Gastrocnemius medialis (tissue), 4 donors: ENCODE results near the gene PAN2. TPM values are rescaled to one million over a fixed set of nuclear protein-coding genes. Genes with fewer than 3 reads are reported as not detected.
A peak's percentile ranks its signal among the peaks of the same experiment; 100 is the strongest.

ENCODE experiments used
- ATAC-seq, 2 donors: fragments of 150-250 bp; one replicate each; pipeline ENCODE4 v1.9.1; 2016
- DNase-seq, 2 donors: peaks; one replicate each; pipeline ENCODE4 v3.0.0-alpha.2; 2019
- H3K27ac ChIP-seq, 4 donors: fragments of 200-600 bp; sonication (generic); 1 replicate in 1 of 4; 2 replicates in 3 of 4; pipeline ENCODE4 v1.5.1; 2016 to 2018; ENCODE audit warnings: mild to moderate bottlenecking in 2 of 4, moderate library complexity in 1 of 4
- H3K27me3 ChIP-seq, 3 donors: fragments of 200-600 bp; sonication (generic) in 2 of 3; 1 replicate in 1 of 3; 2 replicates in 2 of 3; pipeline versions ENCODE4 v1.5.1 to v1.6.0; 2016 to 2019; ENCODE audit warnings: mild to moderate bottlenecking in 1 of 3, moderate library complexity in 1 of 3
- H3K36me3 ChIP-seq, 2 donors: fragments of 200-600 bp; sonication (generic) in 1 of 2; one replicate each; pipeline ENCODE4 v1.5.1; 2017 to 2018
- H3K4me1 ChIP-seq, 2 donors: fragments of 200-600 bp; sonication (generic) in 1 of 2; one replicate each; pipeline ENCODE4 v1.5.1; 2016 to 2017; ENCODE audit warnings: mild to moderate bottlenecking in 2 of 2
- H3K4me3 ChIP-seq, 4 donors: fragments of 200-600 bp; sonication (generic) in 3 of 4; 1 replicate in 1 of 4; 2 replicates in 3 of 4; pipeline ENCODE4 v1.5.1; 2016 to 2019; ENCODE audit warnings: mild to moderate bottlenecking in 2 of 4
- H3K9me3 ChIP-seq, 3 donors: fragments of 200-600 bp; sonication (generic) in 2 of 3; 1 replicate in 1 of 3; 2 replicates in 2 of 3; pipeline ENCODE4 v1.5.1; 2016 to 2019
- POLR2A ChIP-seq, 2 donors: fragments of 450-650 bp; IDR thresholded peaks; one replicate each; pipeline ENCODE4 v1.6.1; 2017; ENCODE audit warnings: antibody characterized with exemption in 2 of 2, mild to moderate bottlenecking in 2 of 2, moderate library complexity in 2 of 2
- in situ Hi-C, 4 donors: fragments of 200-750 bp; cut with MboI; loops; one replicate each; pipeline versions ENCODE4 v1.15.0 to v1.8.0; 2017; ENCODE audit warnings: low sequenced_read_pairs in 4 of 4
- intact Hi-C: fragments of 100-400 bp; cut with DNase I; formaldehyde crosslinking; loops from one replicate; pipeline ENCODE4 v1.15.1; 2023; ENCODE audit warnings: low total_unique reads
- total RNA-seq, 4 donors: library from RNA; depleted of rRNA; stranded (reverse); fragments of >200 nt; gene quantifications; one replicate each; pipeline versions ENCODE4 v1.1.0 to v1.2.3, GENCODE V29; 2016
- TF ChIP-seq, protein P1 (sequence below), 5 experiments: fragments of 450-650 bp in 3 of 5; fragments of 200-600 bp in 2 of 5; sonication (generic) in 2 of 5; IDR thresholded peaks in 4 of 5; conservative IDR thresholded peaks in 1 of 5; 1 replicate in 4 of 5; 2 replicates in 1 of 5; pipeline ENCODE4 v1.5.1; 2016 to 2019; ENCODE audit warnings: antibody characterized with exemption in 5 of 5, mild to moderate bottlenecking in 3 of 5, moderate library complexity in 3 of 5

PAN2 gene
- total RNA-seq, 4 donors from 2014 or later: 7.8 to 33.0 (median 11.6) TPM

DNA sequence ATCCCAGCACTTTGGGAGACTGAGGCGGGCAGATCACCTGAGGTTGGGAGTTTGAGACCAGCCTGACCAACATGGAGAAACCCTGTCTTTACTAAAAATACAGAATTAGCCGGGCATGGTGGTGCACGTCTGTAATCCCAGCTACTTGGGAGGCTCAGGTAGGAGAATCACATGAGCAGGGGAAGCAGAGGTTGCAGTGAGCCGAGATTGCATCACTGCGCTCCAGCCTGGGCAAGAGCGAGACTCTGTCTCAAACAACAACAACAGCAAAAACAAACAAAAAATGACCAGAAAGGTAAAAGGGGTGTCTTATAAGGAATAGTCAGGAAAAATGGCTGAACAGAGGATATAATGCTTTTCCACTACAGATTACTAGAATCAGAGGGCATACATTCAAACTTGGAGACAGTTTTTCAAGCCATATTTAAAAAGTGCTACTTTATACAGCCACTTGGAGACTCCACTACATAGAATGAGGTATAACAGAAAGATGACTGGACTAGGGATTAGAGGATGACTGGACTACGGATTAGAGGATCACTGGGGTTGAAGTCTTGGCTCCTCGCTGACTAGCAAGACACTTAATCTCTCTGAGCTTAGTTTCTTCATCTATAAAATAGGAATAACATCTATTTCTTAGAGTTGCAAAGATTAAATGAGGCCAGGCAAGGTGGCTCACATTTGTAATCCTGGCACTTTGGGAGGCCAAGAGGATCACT lies 28.8 kb downstream of the PAN2 start:
- Histone ChIP-seq H3K36me3 (peaks cover 0 to 34% of the 10 kb centered on the region in 2 donors), H3K9me3 (no peaks in the 10 kb centered on the region), H3K27me3 (no peaks in the 10 kb centered on the region), H3K4me3 (no peak overlapping the region), H3K27ac (peak overlapping the region in 1 of 4 donors; percentile 97), H3K4me1 (peaks cover 26 to 27% of the 10 kb centered on the region in 2 donors)
- no peak for TF ChIP-seq POLR2A (IDR thresholded peaks at IDR 0.05)
- TF ChIP-seq, protein P1, sequence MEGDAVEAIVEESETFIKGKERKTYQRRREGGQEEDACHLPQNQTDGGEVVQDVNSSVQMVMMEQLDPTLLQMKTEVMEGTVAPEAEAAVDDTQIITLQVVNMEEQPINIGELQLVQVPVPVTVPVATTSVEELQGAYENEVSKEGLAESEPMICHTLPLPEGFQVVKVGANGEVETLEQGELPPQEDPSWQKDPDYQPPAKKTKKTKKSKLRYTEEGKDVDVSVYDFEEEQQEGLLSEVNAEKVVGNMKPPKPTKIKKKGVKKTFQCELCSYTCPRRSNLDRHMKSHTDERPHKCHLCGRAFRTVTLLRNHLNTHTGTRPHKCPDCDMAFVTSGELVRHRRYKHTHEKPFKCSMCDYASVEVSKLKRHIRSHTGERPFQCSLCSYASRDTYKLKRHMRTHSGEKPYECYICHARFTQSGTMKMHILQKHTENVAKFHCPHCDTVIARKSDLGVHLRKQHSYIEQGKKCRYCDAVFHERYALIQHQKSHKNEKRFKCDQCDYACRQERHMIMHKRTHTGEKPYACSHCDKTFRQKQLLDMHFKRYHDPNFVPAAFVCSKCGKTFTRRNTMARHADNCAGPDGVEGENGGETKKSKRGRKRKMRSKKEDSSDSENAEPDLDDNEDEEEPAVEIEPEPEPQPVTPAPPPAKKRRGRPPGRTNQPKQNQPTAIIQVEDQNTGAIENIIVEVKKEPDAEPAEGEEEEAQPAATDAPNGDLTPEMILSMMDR (IDR thresholded peaks at IDR 0.05 in 4 of 5, conservative IDR thresholded peaks at IDR 0.05 in 1 of 5): no peak
- in situ Hi-C loops (no loop called here), intact Hi-C loops (no loop called here)
- ATAC-seq (no peak), DNase-seq (no peak)

DNA sequence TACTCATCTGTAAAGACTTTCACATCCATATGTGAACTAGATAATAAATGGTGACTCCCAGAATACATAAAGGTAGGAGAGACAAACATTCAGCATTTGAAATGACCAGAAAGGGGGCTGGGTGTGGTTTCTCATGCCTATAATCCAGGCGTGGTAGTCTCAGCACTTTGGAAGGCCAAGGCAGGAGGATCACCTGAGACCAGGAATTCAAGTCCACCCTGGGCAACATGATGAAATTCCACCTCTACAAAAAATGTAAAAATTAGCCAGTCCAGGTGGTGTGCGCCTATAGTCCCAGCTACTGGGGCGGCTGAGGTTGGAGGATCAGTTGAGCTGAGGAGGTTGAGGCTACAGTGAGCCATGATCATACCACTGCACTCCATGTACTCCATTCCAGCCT lies 29.5 kb downstream of the PAN2 start:
- H3K9me3 ChIP-seq: no peaks in the 10 kb centered on the region
- intact Hi-C loops: no loop called here
- no peak overlapping the region for H3K4me3 ChIP-seq
- DNase-seq (no peak), ATAC-seq (no peak)
- TF ChIP-seq POLR2A (IDR thresholded peaks at IDR 0.05): no peak
- TF ChIP-seq, protein P1 (IDR thresholded peaks at IDR 0.05 in 4 of 5, conservative IDR thresholded peaks at IDR 0.05 in 1 of 5): no peak
- peaks cover 27 to 30% of the 10 kb centered on the region in 2 donors for H3K4me1 ChIP-seq
- H3K36me3 ChIP-seq: peaks cover 0 to 27% of the 10 kb centered on the region in 2 donors
- H3K27ac ChIP-seq: peak overlapping the region in 1 of 4 donors; percentile 97
- in situ Hi-C loops: no loop called here
- no peaks in the 10 kb centered on the region for H3K27me3 ChIP-seq

DNA sequence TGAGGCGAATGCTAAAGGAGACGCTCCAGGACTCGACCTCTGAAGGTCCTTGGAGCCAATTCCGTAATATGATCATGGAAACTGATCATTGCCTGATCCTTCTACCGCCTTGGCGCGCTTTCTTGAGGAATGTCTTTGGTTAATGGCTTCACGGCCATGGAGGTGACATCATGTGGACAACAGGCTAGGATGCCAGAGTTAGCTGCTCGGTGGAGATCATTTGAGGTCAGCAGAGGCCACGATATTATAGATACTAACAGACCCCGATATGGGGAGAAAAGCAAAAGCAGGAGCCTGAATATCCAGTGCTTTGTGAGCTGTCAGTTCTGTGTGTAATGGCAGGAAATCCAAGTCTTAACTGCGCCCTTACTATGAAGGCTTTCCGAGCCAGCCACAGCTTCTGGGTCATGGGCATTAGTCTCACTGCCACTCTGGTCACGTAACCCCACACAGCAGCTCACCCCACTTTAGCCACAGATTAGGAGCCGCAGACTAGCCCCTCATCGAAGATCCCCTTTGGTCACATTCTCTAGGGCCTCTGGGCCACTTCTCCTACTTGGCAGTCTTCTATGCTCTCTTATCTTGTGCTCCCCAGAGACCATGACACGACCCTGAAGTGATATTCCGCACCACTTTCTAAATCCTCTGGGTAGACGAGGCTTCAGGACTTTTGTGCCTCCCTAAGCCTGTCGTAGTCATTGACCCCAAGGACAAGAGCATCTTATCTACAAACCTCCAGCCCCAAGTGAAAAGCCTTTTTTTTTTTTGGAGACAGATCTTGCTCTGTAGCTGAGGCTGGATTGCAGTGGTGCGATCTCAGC lies 32.9 kb downstream of the PAN2 start:
- Histone ChIP-seq H3K36me3 (no peaks in the 10 kb centered on the region), H3K27ac (peak overlapping the region; percentile 91 to 97 (median 94)), H3K4me1 (peaks cover 61 to 63% of the 10 kb centered on the region in 2 donors), H3K27me3 (no peaks in the 10 kb centered on the region), H3K4me3 (peak overlapping the region; percentile 74 to 95 (median 86)), H3K9me3 (no peaks in the 10 kb centered on the region)
- in situ Hi-C loops: no loop called here
- intact Hi-C loops: loop anchor here (1.0 to 2.0 kb wide), 4 partner anchors 15 to 108 kb away; no protein-coding TSS in a partner anchor
- DNase-seq: no peak
- ATAC-seq: peak; percentile 40 to 44
- TF ChIP-seq, protein P1 (IDR thresholded peaks at IDR 0.05 in 4 of 5, conservative IDR thresholded peaks at IDR 0.05 in 1 of 5): no peak
- TF ChIP-seq POLR2A (IDR thresholded peaks at IDR 0.05): no peak

DNA sequence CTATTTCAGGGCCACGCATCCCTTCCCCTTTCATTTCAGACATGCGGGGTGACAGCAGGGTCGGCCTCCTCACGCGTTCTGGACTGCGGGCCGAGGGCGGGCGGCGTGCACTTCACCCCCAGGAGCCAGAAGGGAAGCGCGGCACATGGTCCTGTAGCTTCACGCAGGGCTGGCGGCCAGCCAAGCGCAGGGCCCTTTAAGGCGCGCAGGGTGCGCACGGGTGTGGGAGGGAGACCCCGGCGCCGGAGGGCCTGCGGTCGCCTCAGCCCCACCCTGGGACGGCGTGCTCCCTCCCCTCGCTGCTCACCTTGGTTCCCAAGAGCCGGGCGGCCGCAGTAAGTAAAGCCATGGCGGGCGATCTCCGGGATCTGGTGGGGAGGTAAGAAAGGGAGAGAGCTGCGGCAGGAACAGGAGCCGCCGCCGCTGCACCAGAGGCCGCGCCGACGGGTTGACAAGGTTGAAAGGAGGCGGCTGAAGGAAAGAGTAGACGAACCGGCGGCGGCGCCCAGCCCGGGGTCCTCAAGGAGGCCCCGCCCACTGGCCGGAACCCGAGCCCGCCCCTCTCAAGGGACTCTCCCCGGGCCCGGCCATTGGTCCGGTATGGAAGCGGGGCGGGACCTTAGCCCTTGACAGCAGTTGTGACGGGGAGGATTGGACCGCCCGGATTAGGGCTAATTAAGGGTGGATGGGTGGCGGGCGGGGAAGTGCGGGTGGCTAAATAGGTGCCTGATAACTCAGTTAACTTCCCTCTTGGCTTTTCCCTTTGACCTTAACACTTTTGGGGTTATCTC lies 33.8 kb downstream of the PAN2 start, which contains the start of gene CS:
TSS of gene CS (minus strand) at position 478 of the 791 bp plus-strand sequence. CDS start at position 349, 129 bp downstream.
- H3K4me1 ChIP-seq: peaks cover 66 to 71% of the 10 kb centered on the region in 2 donors
- H3K4me3 ChIP-seq: peak within 1 kb of the TSS; percentile 74 to 95 (median 86)
- intact Hi-C loops: loop anchor here (1.0 to 2.0 kb wide), 4 partner anchors 16 to 107 kb away; no protein-coding TSS in a partner anchor
- peak; percentile 86 to 92 for TF ChIP-seq POLR2A (IDR thresholded peaks at IDR 0.05)
- TF ChIP-seq, protein P1 (IDR thresholded peaks at IDR 0.05 in 4 of 5, conservative IDR thresholded peaks at IDR 0.05 in 1 of 5): peak in 1 of 5 experiments; percentile 29
- peak within 1 kb of the TSS; percentile 91 to 97 (median 94) for H3K27ac ChIP-seq
- H3K9me3 ChIP-seq: no peaks in the 10 kb centered on the region
- H3K36me3 ChIP-seq: no peaks in the 10 kb centered on the region
- in situ Hi-C loops: no loop called here
- peak; percentile 99 for DNase-seq
- peak; percentile 82 to 94 for ATAC-seq
- H3K27me3 ChIP-seq: no peaks in the 10 kb centered on the region
